Astrocyte (in vitro differentiated cells and primary cell): Measurements from ENCODE around the gene AXL. TPM values are rescaled to one million over a fixed set of nuclear protein-coding genes. Genes with fewer than 3 reads are reported as not detected.
A peak's percentile ranks its signal among the peaks of the same experiment; 100 is the strongest.

ENCODE experiments used
- DNase-seq: peaks from one replicate; pipeline ENCODE4 v3.0.0-alpha.2; 2010; ENCODE audit warnings: low read depth
- FAIRE-seq: peaks from 2 replicates; lab custom pipeline; 2011; peaks lifted over from hg19 to GRCh38; lab: Jason Lieb, UNC
- H2AFZ ChIP-seq: 2 replicates; pipeline ENCODE4 v1.6.0; 2012; ENCODE audit warnings: low read depth, low read length, inconsistent platforms
- H3K27ac ChIP-seq: 2 replicates; pipeline ENCODE4 v1.5.1; 2011; ENCODE audit warnings: low read depth, low read length, inconsistent platforms
- H3K27me3 ChIP-seq: 2 replicates; pipeline ENCODE4 v1.6.0; 2011; ENCODE audit warnings: low read length, inconsistent platforms; ENCODE audit not compliant: insufficient read depth
- H3K36me3 ChIP-seq: 2 replicates; pipeline ENCODE4 v1.5.1; 2011; ENCODE audit warnings: low read length, inconsistent platforms; ENCODE audit not compliant: insufficient read depth
- H3K4me1 ChIP-seq: 2 replicates; pipeline ENCODE4 v1.5.1; 2011; ENCODE audit warnings: low read length, inconsistent platforms; ENCODE audit not compliant: insufficient read depth
- H3K4me2 ChIP-seq: 2 replicates; pipeline ENCODE4 v1.6.0; 2012; ENCODE audit warnings: low read length, inconsistent platforms
- H3K4me3 ChIP-seq: 2 replicates; pipeline ENCODE4 v1.5.1; 2011; ENCODE audit warnings: low read depth, mild to moderate bottlenecking, low read length, inconsistent platforms; ENCODE audit not compliant: insufficient read depth
- H3K79me2 ChIP-seq: 2 replicates; pipeline ENCODE4 v1.6.0; 2012; ENCODE audit warnings: mild to moderate bottlenecking, low read length, inconsistent platforms; ENCODE audit not compliant: insufficient read depth
- H3K9ac ChIP-seq: 2 replicates; pipeline ENCODE4 v1.6.0; 2012; ENCODE audit warnings: mild to moderate bottlenecking, low read length, inconsistent platforms
- H3K9me3 ChIP-seq: 2 replicates; pipeline ENCODE4 v1.5.1; 2012; ENCODE audit warnings: low read depth, mild to moderate bottlenecking, low read length, inconsistent platforms; ENCODE audit not compliant: insufficient read depth
- H4K20me1 ChIP-seq: 2 replicates; pipeline ENCODE4 v1.6.0; 2012; ENCODE audit warnings: low read length, inconsistent platforms; ENCODE audit not compliant: insufficient read depth
- H3K27ac Mint-ChIP-seq: one replicate; pipeline ENCODE4 v1.8.0; 2021; ENCODE audit warnings: mild to moderate bottlenecking, mixed read lengths; ENCODE audit not compliant: unreplicated experiment
- H3K27me3 Mint-ChIP-seq: one replicate; pipeline ENCODE4 v1.8.0; 2021; ENCODE audit warnings: low read depth, mixed read lengths; ENCODE audit not compliant: unreplicated experiment
- H3K36me3 Mint-ChIP-seq: one replicate; pipeline ENCODE4 v1.8.0; 2021; ENCODE audit warnings: low read depth, mixed read lengths; ENCODE audit not compliant: unreplicated experiment
- H3K4me1 Mint-ChIP-seq: one replicate; pipeline ENCODE4 v1.8.0; 2021; ENCODE audit warnings: low read depth, mixed read lengths; ENCODE audit not compliant: unreplicated experiment
- H3K4me3 Mint-ChIP-seq: one replicate; pipeline ENCODE4 v1.8.0; 2021; ENCODE audit warnings: mild to moderate bottlenecking, moderate library complexity, mixed read lengths; ENCODE audit not compliant: unreplicated experiment
- H3K9me3 Mint-ChIP-seq: one replicate; pipeline ENCODE4 v1.8.0; 2021; ENCODE audit warnings: mild to moderate bottlenecking, mixed read lengths; ENCODE audit not compliant: unreplicated experiment
- CTCF ChIP-seq: IDR thresholded peaks from 2 replicates; pipeline ENCODE4 v1.5.1; 2011; ENCODE audit warnings: low read depth, mild to moderate bottlenecking, inconsistent platforms, low read length, moderate library complexity; ENCODE audit not compliant: insufficient read depth
- EZH2 ChIP-seq: IDR thresholded peaks from 2 replicates; pipeline ENCODE4 v1.6.1; 2012; ENCODE audit warnings: mild to moderate bottlenecking, low read length, inconsistent platforms; ENCODE audit not compliant: insufficient read depth
- total RNA-seq: library from RNA; stranded (reverse); gene quantifications from 2 replicates; pipeline ENCODE4 v1.2.1, GENCODE V29; 2021

AXL gene
- total RNA-seq, 1 donor from 2014 or later = 156 TPM

- Histone ChIP-seq H3K4me3 (no peak overlapping the region), H3K27ac (no peak overlapping the region), H4K20me1 (peaks cover 86% of the 10 kb centered on the region), H2AFZ (no peak overlapping the region), H3K36me3 (peaks cover 81% of the 10 kb centered on the region), H3K4me2 (no peak overlapping the region), H3K9ac (no peak overlapping the region), H3K27me3 (no peaks in the 10 kb centered on the region), H3K79me2 (peaks cover 39% of the 10 kb centered on the region), H3K9me3 (no peaks in the 10 kb centered on the region), H3K4me1 (peaks cover 26% of the 10 kb centered on the region)
- no peaks in the 10 kb centered on the region for H3K9me3 Mint-ChIP-seq
- FAIRE-seq (no peak), DNase-seq (no peak)
- H3K27ac Mint-ChIP-seq = no peak overlapping the region
- no peak overlapping the region for H3K4me3 Mint-ChIP-seq
- peaks cover 32% of the 10 kb centered on the region for H3K36me3 Mint-ChIP-seq
- no peaks in the 10 kb centered on the region for H3K27me3 Mint-ChIP-seq
- H3K4me1 Mint-ChIP-seq = peaks cover 22% of the 10 kb centered on the region
- TF ChIP-seq CTCF = no peak
- no peak for TF ChIP-seq EZH2
Measured at GRCh38 chr19:41294393-41294792, 75.4 kb downstream of the AXL start.

- H3K9ac ChIP-seq = no peak overlapping the region
- peaks cover 44% of the 10 kb centered on the region for H3K79me2 ChIP-seq
- H3K4me1 ChIP-seq = peaks cover 33% of the 10 kb centered on the region
- Mint-ChIP-seq H3K27me3 (no peaks in the 10 kb centered on the region), H3K4me1 (peaks cover 30% of the 10 kb centered on the region), H3K27ac (no peak overlapping the region), H3K9me3 (no peaks in the 10 kb centered on the region), H3K36me3 (peaks cover 41% of the 10 kb centered on the region), H3K4me3 (no peak overlapping the region)
- H3K9me3 ChIP-seq = no peaks in the 10 kb centered on the region
- no peak for TF ChIP-seq EZH2
- no peak for TF ChIP-seq CTCF
- H4K20me1 ChIP-seq = peaks cover 92% of the 10 kb centered on the region
- DNase-seq (no peak), FAIRE-seq (no peak)
- H3K36me3 ChIP-seq = peaks cover 86% of the 10 kb centered on the region
- no peak overlapping the region for H2AFZ ChIP-seq
- no peaks in the 10 kb centered on the region for H3K27me3 ChIP-seq
- no peak overlapping the region for H3K4me3 ChIP-seq
- H3K27ac ChIP-seq = no peak overlapping the region
- no peak overlapping the region for H3K4me2 ChIP-seq
Measured at GRCh38 chr19:41295499-41295898, 76.5 kb downstream of the AXL start.

GRCh38 chr19:41296433-41296871 is 77.4 kb downstream of the AXL start:
- peaks cover 89% of the 10 kb centered on the region for H3K36me3 ChIP-seq

More at GRCh38 chr19:41296433-41296871, 77.4 kb downstream of the AXL start:
- Histone ChIP-seq H4K20me1 (peaks cover 89% of the 10 kb centered on the region), H2AFZ (no peak overlapping the region), H3K79me2 (peaks cover 43% of the 10 kb centered on the region), H3K9me3 (no peaks in the 10 kb centered on the region), H3K27ac (no peak overlapping the region), H3K4me2 (no peak overlapping the region), H3K4me3 (no peak overlapping the region), H3K4me1 (peaks cover 33% of the 10 kb centered on the region), H3K9ac (peak overlapping the region; percentile 85), H3K27me3 (no peaks in the 10 kb centered on the region)
- Mint-ChIP-seq H3K36me3 (peaks cover 45% of the 10 kb centered on the region), H3K4me3 (no peak overlapping the region), H3K4me1 (peaks cover 30% of the 10 kb centered on the region), H3K27ac (peak overlapping the region; percentile 98), H3K27me3 (no peaks in the 10 kb centered on the region), H3K9me3 (no peaks in the 10 kb centered on the region)
- FAIRE-seq = no peak
- TF ChIP-seq CTCF = no peak
- TF ChIP-seq EZH2 = no peak
- no peak for DNase-seq
